ENCODE data around the gene ST3GAL2. TPM values are rescaled to one million over a fixed set of nuclear protein-coding genes. Genes with fewer than 3 reads are reported as not detected.
"Not testable (repeated sequence)": the region's sequence is repeated elsewhere in the genome, so short reads cannot be mapped to it uniquely, and the experiment has no call there.

The ST3GAL2 gene
- total RNA-seq, 2 donors from 2014 or later: 63.0 to 66.0 TPM

DNA sequence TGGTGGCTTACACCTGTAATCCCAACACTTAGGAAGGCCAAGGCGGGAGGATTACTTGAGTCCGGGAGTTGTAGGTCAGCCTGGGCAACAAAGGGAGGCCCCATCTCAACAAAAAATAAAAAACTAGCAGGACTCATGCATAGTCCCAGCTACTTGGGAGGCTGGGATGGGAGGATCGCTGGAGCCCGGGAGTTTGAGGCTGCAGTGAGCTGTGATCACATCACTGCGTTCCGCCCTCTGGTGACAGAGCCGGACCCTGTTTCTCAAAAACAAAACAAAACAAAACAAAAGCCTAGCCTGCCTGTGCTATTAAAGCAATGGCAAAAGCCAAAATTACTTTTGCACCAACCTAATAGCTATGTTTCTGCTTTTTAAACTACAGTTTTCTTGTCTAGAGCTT lies 17.0 kb upstream of the ST3GAL2 start:
- Mint-ChIP-seq H3K9me3 (no peaks in the 10 kb centered on the region), H3K36me3 (no peaks in the 10 kb centered on the region), H3K4me1 (ENCODE audit: low read depth in 2 of 2) (peaks cover 11% of the 10 kb centered on the region in 2 donors), H3K27me3 (no peaks in the 10 kb centered on the region), H3K4me3 (peak overlapping the region; percentile 2), H3K27ac (no peak overlapping the region)
- no peak for DNase-seq (ENCODE audit: low spot score)
- ATAC-seq: no peak

- no peaks in the 10 kb centered on the region for H3K27me3 Mint-ChIP-seq
- no peaks in the 10 kb centered on the region for H3K9me3 Mint-ChIP-seq
- ATAC-seq: peak; percentile 93 to 95
- no peaks in the 10 kb centered on the region for H3K36me3 Mint-ChIP-seq
- H3K4me3 Mint-ChIP-seq: peak within 1 kb of the TSS; percentile 95
- DNase-seq (ENCODE audit: low spot score): peak; percentile 79
- H3K27ac Mint-ChIP-seq: peak within 1 kb of the TSS; percentile 81 to 94
- H3K4me1 Mint-ChIP-seq (ENCODE audit: low read depth in 2 of 2): peaks cover 11% of the 10 kb centered on the region in 2 donors
Measured at GRCh38 chr16:70454222-70455034, 15.5 kb upstream of the ST3GAL2 start, which contains the start of gene FCSK. FCSK (plus strand) TSS chr16:70454595; CDS start chr16:70463191, 8,596 bp downstream.

DNA sequence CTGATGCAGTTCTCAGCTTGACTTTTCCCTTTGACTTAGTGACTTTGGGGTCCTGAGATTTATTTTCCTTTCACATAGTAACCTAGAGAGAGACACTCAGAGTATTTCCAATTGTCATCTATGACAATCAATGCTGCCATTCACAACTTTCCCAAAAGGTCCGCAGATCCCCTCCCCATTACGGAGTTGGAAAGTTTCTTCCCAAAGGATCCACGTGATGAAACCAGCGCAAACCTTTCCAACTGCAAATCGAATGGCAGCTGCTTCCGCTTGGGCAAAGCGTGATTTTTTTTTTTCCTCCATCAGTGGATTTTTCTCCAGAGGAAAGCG lies 15.0 kb upstream of the ST3GAL2 start:
- ATAC-seq: no peak
- Mint-ChIP-seq H3K36me3 (no peaks in the 10 kb centered on the region), H3K27me3 (no peaks in the 10 kb centered on the region)

DNA sequence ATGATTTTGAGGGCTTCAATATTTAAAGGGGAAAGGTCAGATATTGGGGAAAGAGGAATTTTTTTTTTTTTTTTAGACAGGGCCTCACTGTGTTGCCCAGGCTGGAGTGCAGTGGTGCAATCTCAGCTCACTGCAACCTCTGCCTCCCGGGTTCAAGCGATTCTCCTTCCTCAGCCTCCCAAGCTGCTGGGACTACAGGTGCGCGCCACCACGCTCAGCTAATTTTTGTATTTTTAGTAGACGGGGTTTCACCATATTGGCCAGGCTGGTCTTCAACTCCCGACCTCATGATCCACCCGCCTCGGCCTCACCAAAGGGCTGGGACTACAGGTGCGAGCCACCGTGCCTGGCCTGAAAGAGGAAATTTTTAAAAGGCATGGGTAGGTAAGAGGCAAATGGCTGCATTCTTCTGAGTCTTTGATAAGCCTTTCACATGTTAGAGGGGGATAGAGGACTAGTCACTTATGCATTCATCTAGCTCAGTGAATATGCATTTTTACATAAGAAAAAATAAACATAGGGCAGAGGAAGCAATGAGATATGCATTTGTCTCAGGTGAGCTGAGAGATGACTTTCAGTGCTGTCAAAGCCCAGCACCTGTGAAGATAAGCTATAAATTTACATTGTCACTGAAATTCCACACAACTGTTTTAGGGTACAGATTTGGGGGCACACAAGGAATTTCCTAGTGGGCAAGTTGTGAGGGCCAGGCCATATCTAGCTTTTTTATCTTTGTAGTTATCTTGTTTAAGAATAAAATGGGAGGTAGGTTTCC lies 14.4 kb upstream of the ST3GAL2 start:
- Mint-ChIP-seq H3K9me3 (no peaks in the 10 kb centered on the region), H3K27me3 (no peaks in the 10 kb centered on the region), H3K4me3 (peak overlapping the region; percentile 95), H3K4me1 (ENCODE audit: low read depth in 2 of 2) (peaks cover 11% of the 10 kb centered on the region in 2 donors), H3K36me3 (no peaks in the 10 kb centered on the region), H3K27ac (peak overlapping the region; percentile 81 to 94)
- ATAC-seq (no peak), DNase-seq (ENCODE audit: low spot score) (no peak)

More for the DNA sequence above, 15.0 kb upstream of the ST3GAL2 start:
- peak overlapping the region; percentile 81 to 94 for H3K27ac Mint-ChIP-seq
- H3K4me3 Mint-ChIP-seq: peak overlapping the region; percentile 95
- H3K9me3 Mint-ChIP-seq: no peaks in the 10 kb centered on the region
- H3K4me1 Mint-ChIP-seq (ENCODE audit: low read depth in 2 of 2): peaks cover 11% of the 10 kb centered on the region in 2 donors
- DNase-seq (ENCODE audit: low spot score): no peak

- H3K4me3 Mint-ChIP-seq; H3K9me3 Mint-ChIP-seq; H3K36me3 Mint-ChIP-seq; ATAC-seq; H3K27ac Mint-ChIP-seq; H3K27me3 Mint-ChIP-seq; DNase-seq (ENCODE audit: low spot score): not testable (repeated sequence)
- H3K4me1 Mint-ChIP-seq (ENCODE audit: low read depth in 2 of 2): peaks cover 11% of the 10 kb centered on the region in 2 donors
Measured at GRCh38 chr16:70451004-70451340, 12.1 kb upstream of the ST3GAL2 start.

GRCh38 chr16:70450142-70451003 lies 11.5 kb upstream of the ST3GAL2 start:
- H3K27ac Mint-ChIP-seq; H3K36me3 Mint-ChIP-seq; H3K4me3 Mint-ChIP-seq; DNase-seq (ENCODE audit: low spot score); H3K27me3 Mint-ChIP-seq; ATAC-seq; H3K9me3 Mint-ChIP-seq: not testable (repeated sequence)
- H3K4me1 Mint-ChIP-seq (ENCODE audit: low read depth in 2 of 2): peaks cover 11% of the 10 kb centered on the region in 2 donors

DNA sequence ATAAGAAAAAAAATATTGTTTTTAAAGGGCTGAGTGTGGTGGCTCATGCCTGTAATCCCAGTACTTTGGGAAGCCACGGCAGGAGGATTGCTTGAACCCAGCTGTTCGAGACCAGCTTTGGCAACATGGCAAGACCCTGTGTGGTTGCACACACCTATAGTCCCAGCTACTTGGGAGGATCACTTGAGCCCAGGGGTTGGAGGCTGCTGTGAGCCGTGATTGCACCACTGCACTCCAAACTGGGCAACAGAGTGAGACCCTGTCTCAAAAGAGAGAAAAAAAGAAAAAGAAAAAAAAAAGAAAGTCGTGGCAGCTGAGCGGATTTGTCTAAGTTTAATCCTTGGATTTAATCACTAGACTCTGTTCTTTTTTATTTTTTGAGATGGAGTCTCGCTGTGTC lies 9.2 kb upstream of the ST3GAL2 start:
- ATAC-seq: no peak
- H3K4me3 Mint-ChIP-seq: no peak overlapping the region
- H3K27me3 Mint-ChIP-seq: no peaks in the 10 kb centered on the region
- H3K36me3 Mint-ChIP-seq: no peaks in the 10 kb centered on the region
- H3K27ac Mint-ChIP-seq: no peak overlapping the region
- no peak for DNase-seq (ENCODE audit: low spot score)
- H3K4me1 Mint-ChIP-seq (ENCODE audit: low read depth in 2 of 2): peaks cover 0 to 4% of the 10 kb centered on the region in 2 donors
- no peaks in the 10 kb centered on the region for H3K9me3 Mint-ChIP-seq

- no peaks in the 10 kb centered on the region for H3K27me3 Mint-ChIP-seq
- ATAC-seq (no peak), DNase-seq (ENCODE audit: low spot score) (no peak)
- H3K4me3 Mint-ChIP-seq: no peak overlapping the region
- H3K36me3 Mint-ChIP-seq: no peaks in the 10 kb centered on the region
- H3K9me3 Mint-ChIP-seq: no peaks in the 10 kb centered on the region
- H3K4me1 Mint-ChIP-seq (ENCODE audit: low read depth in 2 of 2): no peaks in the 10 kb centered on the region
- H3K27ac Mint-ChIP-seq: no peak overlapping the region
Measured at GRCh38 chr16:70444249-70445063, 5.6 kb upstream of the ST3GAL2 start.

- peaks cover 10 to 11% of the 10 kb centered on the region in 2 donors for H3K4me1 Mint-ChIP-seq (ENCODE audit: low read depth in 2 of 2)
- H3K9me3 Mint-ChIP-seq: no peaks in the 10 kb centered on the region
- peaks cover 5% of the 10 kb centered on the region for H3K36me3 Mint-ChIP-seq
- H3K4me3 Mint-ChIP-seq: no peak overlapping the region
- DNase-seq (ENCODE audit: low spot score): no peak
- H3K27me3 Mint-ChIP-seq: no peaks in the 10 kb centered on the region
- ATAC-seq: no peak
- H3K27ac Mint-ChIP-seq: no peak overlapping the region
Measured at GRCh38 chr16:70442344-70442743, 3.4 kb upstream of the ST3GAL2 start.

GRCh38 chr16:70441406-70441990 lies 2.6 kb upstream of the ST3GAL2 start:
- H3K4me1 Mint-ChIP-seq (ENCODE audit: low read depth in 2 of 2): peaks cover 17 to 19% of the 10 kb centered on the region in 2 donors
- peaks cover 5% of the 10 kb centered on the region for H3K36me3 Mint-ChIP-seq
- no peak overlapping the region for H3K27ac Mint-ChIP-seq
- no peak for DNase-seq (ENCODE audit: low spot score)
- H3K9me3 Mint-ChIP-seq: no peaks in the 10 kb centered on the region
- H3K4me3 Mint-ChIP-seq: no peak overlapping the region
- H3K27me3 Mint-ChIP-seq: no peaks in the 10 kb centered on the region
- no peak for ATAC-seq

DNA sequence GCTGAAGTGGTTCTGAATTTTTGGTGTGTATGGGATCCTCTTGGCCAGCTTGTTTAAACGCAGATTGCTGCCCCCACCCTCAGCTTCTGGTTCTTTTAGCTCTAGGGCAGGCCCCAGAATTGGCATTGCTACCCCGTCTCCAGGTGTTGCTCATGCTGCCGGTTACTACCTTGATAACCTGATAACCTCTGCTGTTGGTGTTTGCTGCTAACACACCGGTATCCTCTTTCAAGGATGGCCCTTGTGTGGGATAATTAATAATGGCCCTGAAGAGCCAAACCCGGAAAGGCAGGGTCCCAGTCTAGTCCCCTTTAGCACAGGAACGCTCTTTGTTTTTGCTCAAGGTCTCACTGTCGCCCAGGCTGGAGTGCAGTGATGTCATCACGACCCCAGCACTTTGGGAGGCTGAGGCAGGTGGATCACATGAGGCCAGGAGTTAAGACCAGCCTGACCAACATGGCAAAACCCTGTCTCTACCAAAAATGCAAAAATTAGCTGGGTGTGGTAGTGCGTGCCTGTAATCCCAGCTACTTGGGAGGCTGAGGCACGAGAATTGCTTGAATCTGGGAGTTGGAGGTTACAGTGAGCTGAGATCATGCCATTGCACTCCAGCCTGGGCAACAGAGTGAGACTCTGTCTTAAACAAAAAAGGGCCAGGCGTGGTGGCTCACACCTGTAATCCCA lies 1.3 kb upstream of the ST3GAL2 start:
- H3K27me3 Mint-ChIP-seq: no peaks in the 10 kb centered on the region
- no peaks in the 10 kb centered on the region for H3K9me3 Mint-ChIP-seq
- H3K27ac Mint-ChIP-seq: peak overlapping the region; percentile 73 to 86
- peaks cover 19 to 21% of the 10 kb centered on the region in 2 donors for H3K4me1 Mint-ChIP-seq (ENCODE audit: low read depth in 2 of 2)
- DNase-seq (ENCODE audit: low spot score) (no peak), ATAC-seq (no peak)
- H3K36me3 Mint-ChIP-seq: peaks cover 5% of the 10 kb centered on the region
- H3K4me3 Mint-ChIP-seq: peak overlapping the region; percentile 86

- ATAC-seq (no peak), DNase-seq (ENCODE audit: low spot score) (no peak)
- peak overlapping the region; percentile 100 for H3K4me3 Mint-ChIP-seq
- H3K9me3 Mint-ChIP-seq: no peaks in the 10 kb centered on the region
- H3K27me3 Mint-ChIP-seq: no peaks in the 10 kb centered on the region
- H3K36me3 Mint-ChIP-seq: peaks cover 5% of the 10 kb centered on the region
- peak overlapping the region; percentile 88 to 96 for H3K27ac Mint-ChIP-seq
- peaks cover 23 to 26% of the 10 kb centered on the region in 2 donors for H3K4me1 Mint-ChIP-seq (ENCODE audit: low read depth in 2 of 2)
Measured at GRCh38 chr16:70438585-70438968, 323 bp downstream of the ST3GAL2 start.
